ENCODE results near the gene PPP1R3D. TPM values are rescaled to one million over a fixed set of nuclear protein-coding genes. Genes with fewer than 3 reads are reported as not detected.

Gene PPP1R3D
- 1 to 10 TPM; 5.4 to 5.6 (median 5.5) TPM for polyA plus RNA-seq (ENCODE audit: insufficient read length in 3 of 3)
- long read RNA-seq, donor 1, transcript PPP1R3D-201 (1 exons, 3,630 nt), result major isoform, 7 of 7 reads
- long read RNA-seq, donor 1, partial matches to known transcripts, result 0 of 7 reads
- long read RNA-seq, donor 1, other reads (novel, unspliced or antisense), result 0 of 7 reads
- long read RNA-seq, donor 2, transcript PPP1R3D-201 (1 exons, 3,630 nt), result major isoform, 12 of 12 reads
- long read RNA-seq, donor 2, partial matches to known transcripts, result 0 of 12 reads
- long read RNA-seq, donor 2, other reads (novel, unspliced or antisense), result 0 of 12 reads
- long read RNA-seq, donor 3, transcript PPP1R3D-201 (1 exons, 3,630 nt), result major isoform, 13 of 13 reads
- long read RNA-seq, donor 3, partial matches to known transcripts, result 0 of 13 reads
- long read RNA-seq, donor 3, other reads (novel, unspliced or antisense), result 0 of 13 reads
- long read RNA-seq, donor 4, transcript PPP1R3D-201 (1 exons, 3,630 nt), result major isoform, 5 of 5 reads
- long read RNA-seq, donor 4, partial matches to known transcripts, result 0 of 5 reads
- long read RNA-seq, donor 4, other reads (novel, unspliced or antisense), result 0 of 5 reads
- long read RNA-seq, donor 5, transcript PPP1R3D-201 (1 exons, 3,630 nt), result major isoform, 9 of 44 reads
- long read RNA-seq, donor 5, partial matches to known transcripts, result 0 of 44 reads
- long read RNA-seq, donor 5, other reads (novel, unspliced or antisense), result 35 of 44 reads
- long read RNA-seq, donor 6, transcript PPP1R3D-201 (1 exons, 3,630 nt), result major isoform, 16 of 16 reads
- long read RNA-seq, donor 6, partial matches to known transcripts, result 0 of 16 reads
- long read RNA-seq, donor 6, other reads (novel, unspliced or antisense), result 0 of 16 reads
- long read RNA-seq, donor 7, transcript PPP1R3D-201 (1 exons, 3,630 nt), result major isoform, 15 of 15 reads
- long read RNA-seq, donor 7, partial matches to known transcripts, result 0 of 15 reads
- long read RNA-seq, donor 7, other reads (novel, unspliced or antisense), result 0 of 15 reads
- long read RNA-seq, donor 8, transcript PPP1R3D-201 (1 exons, 3,630 nt), result major isoform, 17 of 32 reads
- long read RNA-seq, donor 8, partial matches to known transcripts, result 15 of 32 reads
- long read RNA-seq, donor 8, other reads (novel, unspliced or antisense), result 0 of 32 reads
- long read RNA-seq, donor 9, transcript PPP1R3D-201 (1 exons, 3,630 nt), result major isoform, 13 of 13 reads
- long read RNA-seq, donor 9, partial matches to known transcripts, result 0 of 13 reads
- long read RNA-seq, donor 9, other reads (novel, unspliced or antisense), result 0 of 13 reads
- long read RNA-seq, donor 10, transcript PPP1R3D-201 (1 exons, 3,630 nt), result major isoform, 13 of 13 reads
- long read RNA-seq, donor 10, partial matches to known transcripts, result 0 of 13 reads
- long read RNA-seq, donor 10, other reads (novel, unspliced or antisense), result 0 of 13 reads
- long read RNA-seq, donor 11, transcript PPP1R3D-201 (1 exons, 3,630 nt), result major isoform, 6 of 6 reads
- long read RNA-seq, donor 11, partial matches to known transcripts, result 0 of 6 reads
- long read RNA-seq, donor 11, other reads (novel, unspliced or antisense), result 0 of 6 reads
- long read RNA-seq, donor 12, transcript PPP1R3D-201 (1 exons, 3,630 nt), result major isoform, 8 of 15 reads
- long read RNA-seq, donor 12, partial matches to known transcripts, result 7 of 15 reads
- long read RNA-seq, donor 12, other reads (novel, unspliced or antisense), result 0 of 15 reads
- long read RNA-seq, donor 13, transcript PPP1R3D-201 (1 exons, 3,630 nt), result major isoform, 15 of 15 reads
- long read RNA-seq, donor 13, partial matches to known transcripts, result 0 of 15 reads
- long read RNA-seq, donor 13, other reads (novel, unspliced or antisense), result 0 of 15 reads
- long read RNA-seq, donor 14, transcript PPP1R3D-201 (1 exons, 3,630 nt), result major isoform, 6 of 6 reads
- long read RNA-seq, donor 14, partial matches to known transcripts, result 0 of 6 reads
- long read RNA-seq, donor 14, other reads (novel, unspliced or antisense), result 0 of 6 reads
- long read RNA-seq, donor 15, transcript PPP1R3D-201 (1 exons, 3,630 nt), result major isoform, 6 of 6 reads
- long read RNA-seq, donor 15, partial matches to known transcripts, result 0 of 6 reads
- long read RNA-seq, donor 15, other reads (novel, unspliced or antisense), result 0 of 6 reads
- long read RNA-seq, donor 16, transcript PPP1R3D-201 (1 exons, 3,630 nt), result major isoform, 24 of 24 reads
- long read RNA-seq, donor 16, partial matches to known transcripts, result 0 of 24 reads
- long read RNA-seq, donor 16, other reads (novel, unspliced or antisense), result 0 of 24 reads

DNA sequence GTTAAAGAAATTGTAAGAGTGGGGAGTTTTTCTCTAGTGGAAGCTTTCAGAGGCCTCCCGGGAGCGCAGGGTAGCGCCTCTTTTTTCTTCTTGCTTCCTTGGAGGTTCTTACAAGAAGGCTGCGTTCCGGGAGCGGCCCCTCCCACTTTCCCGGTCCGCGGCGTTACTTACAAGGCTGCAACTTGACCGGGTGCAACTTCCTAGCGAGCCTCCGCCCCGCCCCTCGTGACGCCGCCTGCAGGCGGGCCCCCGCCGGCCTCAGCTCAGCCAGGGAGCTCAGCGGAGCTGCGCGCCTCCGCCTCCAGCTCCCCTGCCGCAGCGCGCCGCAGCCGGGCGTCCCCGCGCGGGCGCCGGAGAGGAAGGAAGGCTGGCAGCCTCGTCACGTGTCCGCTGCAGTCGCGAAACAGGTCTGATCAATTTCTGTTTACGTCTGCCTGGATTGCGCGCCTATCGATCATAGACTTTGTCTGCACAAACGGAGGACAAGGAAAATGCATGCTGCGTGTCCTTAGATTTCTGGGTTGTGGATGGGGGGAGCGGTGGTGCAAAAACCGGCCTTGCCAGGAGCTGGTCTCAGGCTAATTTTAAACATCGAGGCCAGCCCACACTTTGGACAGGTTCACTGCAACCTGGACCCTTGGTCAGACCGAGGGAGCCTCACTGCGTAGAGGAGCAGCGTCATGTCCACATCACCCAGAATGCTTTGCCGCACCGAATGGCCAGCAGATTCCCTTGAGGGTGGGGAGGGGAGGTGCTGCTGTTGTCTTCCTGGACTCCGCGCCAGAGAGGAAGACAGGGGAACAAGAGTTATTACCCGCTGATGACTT is at the start of gene PPP1R3D, which contains the start of gene FAM217B:
TSS of gene PPP1R3D (minus strand) at position 177 of the 827 bp plus-strand sequence. CDS start 374 bp downstream, outside the sequence.
TSS of gene FAM217B (plus strand) at position 261 of the 827 bp plus-strand sequence. CDS start 3,555 bp downstream, outside the sequence.
- DNase-seq (ENCODE audit: extremely low read depth in 1 of 11, low read depth in 9 of 11, low spot score in 4 of 11), result peak; percentile 86 to 96 (median 94)

- DNase-seq (ENCODE audit: extremely low read depth in 1 of 11, low read depth in 9 of 11, low spot score in 4 of 11), result no peak
These were observed 48.0 kb upstream of the PPP1R3D start for GRCh38 chr20:59988141-59988540.

DNA sequence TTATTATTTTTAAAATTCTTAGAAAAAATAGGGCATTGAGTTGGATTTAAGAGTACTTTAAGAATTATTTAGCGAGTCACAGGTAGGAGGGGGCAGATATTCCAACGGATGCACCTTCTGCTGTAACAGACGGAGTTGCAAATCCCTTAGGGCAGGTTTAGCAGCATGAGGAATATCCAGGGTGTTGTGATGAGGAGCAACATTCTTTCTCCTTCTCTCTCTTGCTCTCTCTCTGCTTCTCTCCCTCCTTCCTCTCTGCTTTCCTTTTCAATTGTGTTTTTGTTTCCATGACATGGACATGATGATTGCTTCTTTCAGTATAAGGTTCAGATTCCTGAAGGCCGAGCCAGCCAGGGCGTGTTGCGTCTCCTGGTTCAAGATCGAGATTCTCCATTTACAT is 47.0 kb upstream of the PPP1R3D start:
- no peak for DNase-seq (ENCODE audit: extremely low read depth in 1 of 11, low read depth in 9 of 11, low spot score in 4 of 11)

GRCh38 chr20:59985864-59986263 is 45.8 kb upstream of the PPP1R3D start:
- no peak for DNase-seq (ENCODE audit: extremely low read depth in 1 of 11, low read depth in 9 of 11, low spot score in 4 of 11)

DNA sequence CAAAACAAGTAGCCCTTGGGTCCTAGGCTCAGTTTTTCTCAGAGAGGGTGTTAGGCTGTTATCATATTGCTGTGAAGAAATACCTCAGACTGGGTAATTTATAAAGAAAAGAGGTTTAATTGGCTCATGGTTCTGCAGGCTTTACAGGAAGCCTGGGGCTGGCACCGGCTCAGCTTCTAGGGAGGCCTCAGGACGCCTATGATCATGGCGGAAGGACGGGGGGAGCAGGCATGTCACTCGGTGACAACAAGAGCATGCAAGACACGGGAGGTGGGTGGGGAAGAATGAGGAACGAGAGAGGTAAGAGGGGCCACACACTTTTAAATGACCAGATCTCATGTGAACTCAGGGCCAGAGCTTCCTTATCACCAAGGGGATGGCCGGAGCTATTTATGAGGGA is 45.1 kb upstream of the PPP1R3D start:
- DNase-seq (ENCODE audit: extremely low read depth in 1 of 11, low read depth in 9 of 11, low spot score in 4 of 11), result no peak

DNA sequence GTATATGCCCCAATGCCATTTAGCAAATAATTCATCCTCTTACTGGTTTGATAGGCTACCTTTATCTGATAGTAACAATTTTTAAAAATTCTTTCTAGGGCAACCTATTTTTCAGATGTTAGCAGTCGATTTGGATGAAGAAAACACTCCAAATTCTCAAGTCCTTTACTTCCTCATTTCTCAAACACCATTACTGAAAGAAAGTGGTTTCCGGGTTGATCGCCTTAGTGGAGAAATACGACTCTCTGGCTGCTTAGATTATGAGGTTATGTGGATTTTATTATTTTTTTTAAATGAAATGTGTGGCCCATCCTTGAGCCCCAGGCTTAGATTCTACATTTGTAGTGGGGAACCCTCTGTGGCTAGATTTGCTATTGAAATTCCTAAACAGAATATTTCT is 44.4 kb upstream of the PPP1R3D start:
- no peak for DNase-seq (ENCODE audit: extremely low read depth in 1 of 11, low read depth in 9 of 11, low spot score in 4 of 11)

DNA sequence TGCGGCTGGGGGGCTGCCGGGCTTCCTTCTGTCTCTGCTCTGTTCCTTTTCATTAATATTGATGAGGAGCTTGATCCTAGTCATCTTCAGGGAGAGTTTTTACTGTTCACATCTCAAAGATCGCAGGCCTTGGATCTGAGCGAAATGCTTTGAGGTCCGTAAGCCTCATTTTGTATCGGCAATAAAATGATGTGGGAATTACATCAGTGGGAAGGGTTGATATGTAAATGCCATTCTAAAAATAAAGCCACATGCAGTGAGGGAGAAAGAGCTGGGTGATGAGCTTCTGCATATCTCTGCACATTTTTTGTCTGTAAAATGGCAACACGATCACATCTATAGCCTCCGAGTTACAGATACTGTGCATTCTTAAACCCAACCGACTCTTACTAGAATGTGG is 43.0 kb upstream of the PPP1R3D start:
- no peak for DNase-seq (ENCODE audit: extremely low read depth in 1 of 11, low read depth in 9 of 11, low spot score in 4 of 11)

GRCh38 chr20:59977086-59977485 is 37.0 kb upstream of the PPP1R3D start:
- no peak for DNase-seq (ENCODE audit: extremely low read depth in 1 of 11, low read depth in 9 of 11, low spot score in 4 of 11)

DNA sequence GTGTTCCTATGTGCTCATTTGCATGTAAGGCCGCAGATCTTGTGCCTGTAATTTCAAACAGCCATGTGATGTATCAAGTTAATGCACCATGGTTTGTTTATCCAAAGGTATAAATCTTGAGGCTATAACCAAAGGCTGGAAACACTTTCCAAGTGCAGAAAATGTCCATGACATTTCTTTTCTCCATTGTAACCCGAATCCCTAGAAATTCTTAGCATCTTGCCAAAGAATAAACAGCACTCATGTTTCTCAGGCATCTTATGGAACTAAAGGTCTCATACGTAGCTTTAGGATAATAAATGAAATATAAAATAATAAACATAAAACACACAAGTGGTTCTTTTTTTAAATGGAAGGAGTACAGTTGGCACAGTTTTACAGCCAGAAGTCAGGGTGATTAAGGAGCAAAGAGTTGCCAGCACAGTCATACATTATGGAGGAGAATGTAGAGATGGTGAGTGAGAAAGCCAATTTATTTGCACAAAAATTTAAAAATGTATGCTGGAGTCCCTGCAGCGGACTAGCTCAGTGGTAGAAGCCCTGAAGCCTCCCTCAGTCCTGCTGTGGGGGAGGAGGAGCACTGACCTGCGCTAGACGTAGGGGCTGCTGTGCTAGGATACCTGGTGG is 36.2 kb upstream of the PPP1R3D start:
- peak in 9 of 11 donors; percentile 25 to 76 (median 39) for DNase-seq (ENCODE audit: extremely low read depth in 1 of 11, low read depth in 9 of 11, low spot score in 4 of 11)

- DNase-seq (ENCODE audit: extremely low read depth in 1 of 11, low read depth in 9 of 11, low spot score in 4 of 11), result no peak
These were observed 32.1 kb upstream of the PPP1R3D start for GRCh38 chr20:59972037-59972801.

DNA sequence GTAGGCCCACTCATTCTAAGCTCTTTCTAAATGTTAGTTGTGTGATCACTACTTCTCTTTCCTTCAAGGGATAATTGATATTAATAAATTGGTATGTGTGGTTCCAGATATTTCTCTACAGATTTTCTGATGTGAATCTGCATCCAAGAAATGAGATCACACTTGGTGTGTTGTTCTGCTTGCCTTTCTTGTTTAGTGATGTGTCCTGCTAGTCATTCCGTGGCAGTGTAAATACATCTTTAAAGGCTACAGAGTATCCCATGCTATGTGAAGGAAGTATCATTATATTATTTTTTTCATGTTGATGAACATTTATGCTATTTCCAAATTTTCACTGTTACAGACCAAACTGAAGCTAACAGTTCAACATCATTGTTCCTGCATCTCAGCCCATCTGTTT is 31.3 kb upstream of the PPP1R3D start:
- DNase-seq (ENCODE audit: extremely low read depth in 1 of 11, low read depth in 9 of 11, low spot score in 4 of 11), result no peak

DNA sequence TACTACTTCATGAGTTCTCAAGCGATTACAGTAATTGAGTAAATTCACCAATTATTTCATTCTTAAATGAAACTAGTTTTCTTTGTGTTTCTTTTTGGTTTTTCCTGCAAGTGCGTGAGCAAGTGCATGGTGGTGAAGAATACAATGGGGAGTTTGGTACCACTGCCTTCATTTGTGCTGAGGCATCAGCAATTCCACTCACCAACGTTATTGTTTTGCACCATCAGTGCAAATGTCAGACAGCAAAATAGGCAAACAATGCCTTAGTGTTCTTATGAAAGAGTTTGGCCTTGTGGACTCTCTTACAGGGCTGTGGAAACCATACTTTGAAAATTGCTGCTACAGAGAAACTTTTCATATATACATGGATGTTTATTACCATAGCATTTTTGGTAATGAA is 26.3 kb upstream of the PPP1R3D start:
- DNase-seq (ENCODE audit: extremely low read depth in 1 of 11, low read depth in 9 of 11, low spot score in 4 of 11), result no peak

GRCh38 chr20:59962155-59962554 is 22.1 kb upstream of the PPP1R3D start:
- no peak for DNase-seq (ENCODE audit: extremely low read depth in 1 of 11, low read depth in 9 of 11, low spot score in 4 of 11)

GRCh38 chr20:59961423-59961822 is 21.3 kb upstream of the PPP1R3D start:
- DNase-seq (ENCODE audit: extremely low read depth in 1 of 11, low read depth in 9 of 11, low spot score in 4 of 11), result no peak

GRCh38 chr20:59958626-59959025 is 18.5 kb upstream of the PPP1R3D start:
- DNase-seq (ENCODE audit: extremely low read depth in 1 of 11, low read depth in 9 of 11, low spot score in 4 of 11), result no peak
